Measurements from ENCODE around the gene IFT81.
"Not testable (repeated sequence)": the region's sequence is repeated elsewhere in the genome, so short reads cannot be mapped to it uniquely, and the experiment has no call there.

Gene IFT81

DNA sequence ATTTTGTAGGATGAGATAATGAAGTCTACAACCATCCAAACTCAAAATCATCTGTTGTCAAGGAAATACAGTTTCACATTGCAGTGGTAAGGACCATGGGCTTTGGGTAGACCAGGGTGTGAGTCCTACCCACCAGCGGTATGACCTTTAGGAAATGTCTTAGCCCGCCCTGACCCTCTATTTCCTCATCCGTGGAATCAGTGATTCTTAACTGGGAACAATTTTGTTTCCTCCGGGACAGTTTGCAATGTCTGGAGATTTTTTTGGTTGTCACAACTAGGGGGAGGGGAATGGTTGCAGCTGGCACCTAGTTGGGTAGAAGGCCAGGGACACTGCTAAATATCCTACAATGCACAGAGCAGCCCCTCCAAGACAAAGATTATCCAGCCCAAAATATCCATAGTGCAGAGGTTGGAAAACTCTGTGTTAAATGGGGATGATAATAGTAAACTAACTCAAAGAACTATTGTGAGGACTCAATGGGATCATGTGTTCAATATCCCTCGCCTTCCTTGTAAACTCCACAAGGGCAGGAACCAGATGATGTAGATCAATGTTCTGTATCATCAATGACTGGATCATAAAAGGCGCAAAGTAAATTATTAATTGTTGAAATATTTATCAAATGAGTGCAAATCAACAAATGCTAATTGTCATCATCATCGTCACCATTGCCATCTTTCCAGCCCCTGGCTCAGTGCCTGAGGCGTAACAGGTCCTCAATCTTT is 15.7 kb upstream of the IFT81 start:
- DNase-seq: no peak

DNA sequence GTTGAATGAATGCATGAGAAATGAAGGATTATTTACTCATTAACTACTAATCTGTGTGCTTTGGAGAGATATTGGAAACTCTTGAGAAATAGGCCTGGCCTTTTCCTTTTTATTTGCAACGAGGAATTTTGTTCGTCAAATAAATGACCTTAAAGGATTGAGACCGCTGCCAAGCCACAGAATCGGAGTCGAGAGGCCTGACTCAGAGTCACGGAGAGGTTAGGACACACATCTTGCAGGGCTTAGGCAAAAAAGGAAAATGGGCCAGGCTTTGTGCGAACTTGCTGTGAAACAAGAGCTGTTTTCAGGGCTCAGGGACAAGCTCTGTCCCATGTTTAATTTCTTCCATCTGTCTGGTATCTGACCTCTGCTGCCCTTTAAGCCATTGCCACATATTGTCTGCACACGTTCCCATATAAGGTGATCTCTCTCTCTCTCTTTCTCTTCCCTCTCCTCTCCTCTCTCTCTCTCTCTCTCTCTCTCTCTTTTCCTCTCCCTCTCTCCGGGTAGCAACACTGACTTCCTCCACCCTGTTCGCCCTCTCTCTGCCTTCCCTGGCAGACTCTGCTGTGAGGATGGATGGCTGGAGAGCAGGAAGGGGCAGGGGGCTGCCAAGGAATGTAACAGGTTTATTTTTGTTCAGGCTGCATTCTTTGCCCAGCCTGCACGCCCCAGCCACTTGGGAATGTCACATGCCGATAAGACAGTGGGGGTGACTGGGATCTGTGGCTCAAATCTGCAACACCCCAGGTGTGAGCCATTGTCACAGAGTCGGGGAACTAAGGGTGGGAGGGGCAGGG is 14.9 kb upstream of the IFT81 start:
- no peak for DNase-seq

DNA sequence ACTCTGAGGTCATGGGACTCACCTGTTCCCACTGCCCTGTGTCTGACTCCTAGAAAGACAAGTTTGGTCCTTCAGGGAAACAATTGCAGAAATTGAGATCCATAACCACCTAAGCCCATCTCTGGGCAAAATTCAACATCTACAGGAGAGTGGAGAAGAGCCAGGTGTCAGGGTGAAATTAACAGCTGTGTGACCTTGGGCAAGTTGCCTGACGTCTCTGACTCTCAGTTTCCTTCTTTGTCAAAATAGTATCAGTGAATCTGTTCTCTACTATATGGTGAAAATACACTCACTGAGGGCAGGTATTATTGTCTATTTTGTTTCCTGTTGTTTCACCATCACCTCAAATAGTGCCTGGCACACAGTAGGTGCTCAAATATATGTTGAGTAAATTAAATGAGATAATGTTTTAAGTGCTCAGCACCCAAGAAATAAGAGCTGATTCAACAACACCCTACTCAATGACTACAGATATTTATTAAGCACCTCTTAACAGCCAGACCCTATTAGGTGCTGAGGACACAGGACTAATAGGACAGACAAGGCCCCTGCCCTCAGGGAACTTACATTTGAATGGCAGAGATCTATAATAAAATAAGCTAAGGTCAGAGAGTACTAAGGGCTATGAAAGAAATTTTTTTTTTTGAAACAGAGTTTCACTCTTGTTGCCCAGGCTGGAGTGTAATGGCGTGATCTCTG is 14.2 kb upstream of the IFT81 start:
- no peak for DNase-seq

DNA sequence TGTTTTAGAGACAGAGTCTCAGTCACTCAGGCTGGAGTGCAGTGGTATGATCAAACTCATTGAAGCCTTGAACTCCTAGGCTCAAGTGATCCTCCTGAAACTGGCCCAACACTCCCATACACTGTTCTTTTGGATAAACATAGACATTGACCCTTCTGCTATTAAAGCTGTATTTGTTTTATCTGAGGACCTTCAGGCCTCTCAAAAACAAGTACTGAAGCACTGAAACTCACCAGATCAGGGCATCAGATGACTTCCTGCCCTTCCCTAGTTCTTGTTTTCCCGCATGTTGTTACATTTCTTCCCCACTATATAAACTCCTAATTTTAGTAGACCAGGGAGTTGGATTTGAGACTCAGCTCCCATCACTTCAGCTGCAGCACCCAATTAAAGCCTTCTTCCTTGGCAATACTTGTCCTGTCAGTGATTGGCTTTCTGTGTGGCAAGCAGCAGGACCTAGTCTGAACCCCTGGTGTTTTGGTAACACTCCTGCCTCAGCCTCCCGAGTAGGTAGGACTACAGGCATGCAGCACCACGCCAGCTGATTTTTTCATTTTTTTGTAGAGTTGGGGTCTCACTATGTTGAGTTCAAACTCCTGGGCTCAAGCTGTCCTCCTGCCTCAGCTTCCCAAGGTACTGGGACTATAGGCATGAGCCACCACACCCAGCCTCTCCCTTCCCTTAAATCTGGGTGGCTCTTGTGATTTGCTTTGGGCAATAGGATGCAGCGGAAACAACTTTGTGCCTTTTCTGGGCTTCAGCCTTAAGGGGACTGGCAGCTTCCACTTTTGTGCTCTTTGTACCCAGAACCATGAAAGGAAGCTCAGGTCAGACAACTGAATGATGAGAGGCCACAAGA is 12.5 kb upstream of the IFT81 start:
- DNase-seq: no peak

DNA sequence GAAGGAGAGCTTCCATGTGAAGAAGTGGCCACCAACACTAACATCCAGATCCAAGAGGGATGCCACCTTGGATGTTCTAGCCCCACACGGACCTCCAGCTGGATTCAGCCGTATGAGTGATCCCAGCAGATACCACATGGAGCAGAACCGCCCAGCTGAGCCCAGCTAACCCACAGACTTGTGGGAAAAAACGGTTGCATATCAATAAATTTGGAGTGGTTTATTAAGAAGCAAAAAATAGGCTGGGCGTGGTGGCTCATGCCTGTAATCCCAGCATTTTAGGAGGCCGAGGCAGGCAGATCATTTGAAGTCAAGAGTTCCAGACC is 11.9 kb upstream of the IFT81 start:
- DNase-seq: no peak

DNA sequence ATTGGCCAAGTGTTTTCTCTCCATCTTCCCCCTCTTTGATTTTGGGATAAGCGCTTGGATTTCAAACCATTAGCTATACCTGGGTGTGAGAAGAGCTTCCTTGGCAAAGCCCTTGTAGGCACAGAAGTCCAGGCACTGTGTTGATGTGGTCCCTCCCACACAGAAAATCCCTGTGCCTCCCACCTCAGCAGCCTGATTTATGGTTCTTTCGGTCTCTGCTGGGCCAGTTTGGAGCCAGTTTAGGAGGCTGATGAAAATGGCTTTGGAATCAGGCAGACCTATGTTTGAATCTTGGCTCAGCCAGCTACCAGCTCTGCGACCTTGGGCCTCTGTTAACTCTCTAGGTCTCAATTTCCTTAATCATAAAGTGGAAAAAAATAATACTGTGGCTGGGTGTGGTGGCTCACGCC is 9.6 kb upstream of the IFT81 start:
- DNase-seq: no peak

DNA sequence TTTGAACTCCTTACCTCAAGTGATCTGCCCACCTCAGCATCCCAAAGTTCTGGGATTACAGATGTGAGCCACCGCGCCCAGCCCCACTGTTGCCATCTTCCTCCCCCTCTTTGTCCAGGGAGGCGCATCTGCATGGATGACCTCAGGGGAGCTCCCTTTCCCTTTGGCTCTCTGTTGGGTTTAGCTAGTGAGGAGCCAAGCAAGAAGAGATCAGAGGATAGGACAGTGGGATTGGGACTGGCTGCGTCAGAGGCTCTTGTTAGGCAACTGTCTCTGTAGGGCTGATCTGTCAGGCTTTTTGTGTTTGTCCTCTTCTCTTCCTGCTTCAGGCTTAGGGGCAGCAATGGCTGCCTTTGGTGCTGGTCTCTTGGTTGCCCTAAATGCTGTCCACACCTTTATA is 8.5 kb upstream of the IFT81 start:
- DNase-seq: no peak

DNA sequence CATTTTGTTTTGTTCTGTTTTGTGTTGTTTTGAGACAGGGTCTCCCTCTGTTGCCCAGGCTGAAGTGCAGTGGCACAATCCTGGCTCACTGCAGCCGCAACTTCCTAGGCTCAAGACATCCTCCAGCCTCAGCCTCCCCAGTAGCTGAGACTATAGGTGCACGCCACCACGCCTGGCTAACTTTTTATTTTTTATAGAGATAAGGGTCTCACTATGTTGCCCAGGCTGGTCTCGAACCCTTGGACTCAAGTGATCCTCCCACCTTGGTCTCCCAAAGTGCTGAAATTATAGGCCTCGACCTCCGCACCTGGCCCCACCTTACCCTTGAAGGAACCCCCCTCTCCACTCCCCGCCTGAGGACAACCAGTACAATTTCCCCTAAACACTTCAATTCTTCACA is 7.5 kb upstream of the IFT81 start:
- DNase-seq: no peak

DNA sequence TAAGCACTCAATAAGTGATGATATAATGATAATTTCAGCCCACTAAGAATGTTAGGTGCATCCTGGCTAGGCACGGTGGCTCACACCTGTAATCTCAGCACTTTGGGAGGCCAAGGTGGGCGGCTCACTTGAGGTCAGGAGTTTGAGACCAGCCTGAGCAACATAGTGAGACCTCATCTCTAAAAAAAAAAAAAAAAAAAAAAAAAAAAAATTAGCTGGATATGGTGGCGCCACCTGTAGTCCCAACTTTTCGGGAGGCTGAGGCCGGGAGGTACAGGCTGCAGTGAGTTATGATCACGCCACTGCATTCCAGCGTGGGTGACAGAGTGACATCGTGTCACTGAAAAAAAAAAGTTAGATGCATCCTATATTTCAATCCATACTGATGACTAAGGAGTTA is 6.9 kb upstream of the IFT81 start:
- DNase-seq: not testable (repeated sequence)

DNA sequence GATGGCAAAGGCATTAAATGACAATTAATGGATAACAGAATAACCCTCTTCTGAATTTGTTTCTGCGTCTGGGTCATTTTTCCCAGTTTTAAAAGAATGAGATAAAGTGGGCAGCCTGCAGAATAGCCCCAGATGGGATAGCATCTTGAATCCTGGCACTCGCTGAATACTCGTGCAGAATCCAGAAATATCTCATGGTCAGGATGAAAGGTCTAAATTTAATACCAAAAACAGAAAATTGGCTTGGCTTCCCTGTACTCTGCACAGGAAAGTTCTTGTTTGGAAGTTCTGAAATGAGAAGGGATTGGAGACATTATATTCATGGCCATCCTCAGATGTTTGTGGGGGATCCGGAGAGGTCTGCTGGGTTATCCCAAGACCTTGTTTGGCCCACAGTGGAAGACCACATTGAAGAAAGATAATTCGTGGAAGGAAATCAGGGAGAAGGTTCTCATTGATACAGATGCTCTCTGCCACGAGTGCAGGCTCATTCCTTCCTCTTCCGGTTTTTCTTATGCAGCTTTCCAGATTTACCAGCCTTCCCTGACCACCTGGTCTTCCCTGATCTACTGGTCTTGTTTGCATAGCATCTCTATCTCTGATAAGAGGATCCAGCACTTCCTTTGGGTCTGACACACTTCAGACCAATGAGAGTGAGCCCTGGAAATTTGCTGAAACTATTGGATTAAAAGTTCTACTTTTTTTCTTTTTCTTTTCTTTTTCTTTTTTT is 6.0 kb upstream of the IFT81 start:
- DNase-seq: no peak

DNA sequence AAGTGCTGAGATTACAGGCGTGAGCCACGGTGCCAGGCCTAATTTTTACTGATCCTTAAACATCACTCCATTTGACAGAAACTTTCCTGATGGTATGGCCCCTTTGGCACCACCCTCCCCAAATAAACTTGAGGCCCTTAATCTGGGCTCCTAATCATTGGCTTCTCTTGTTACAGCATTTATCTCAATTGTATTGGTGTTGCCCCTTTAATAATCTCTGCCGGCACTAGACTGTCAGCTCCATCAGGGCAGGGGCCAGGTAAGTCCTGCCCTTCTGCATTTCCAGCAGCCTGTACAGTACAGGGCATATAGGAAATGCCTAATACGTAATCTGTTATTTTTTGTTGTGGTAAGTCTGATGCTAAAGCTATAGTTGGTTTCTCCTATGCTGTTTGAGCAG is 1.2 kb upstream of the IFT81 start:
- no peak for DNase-seq

DNA sequence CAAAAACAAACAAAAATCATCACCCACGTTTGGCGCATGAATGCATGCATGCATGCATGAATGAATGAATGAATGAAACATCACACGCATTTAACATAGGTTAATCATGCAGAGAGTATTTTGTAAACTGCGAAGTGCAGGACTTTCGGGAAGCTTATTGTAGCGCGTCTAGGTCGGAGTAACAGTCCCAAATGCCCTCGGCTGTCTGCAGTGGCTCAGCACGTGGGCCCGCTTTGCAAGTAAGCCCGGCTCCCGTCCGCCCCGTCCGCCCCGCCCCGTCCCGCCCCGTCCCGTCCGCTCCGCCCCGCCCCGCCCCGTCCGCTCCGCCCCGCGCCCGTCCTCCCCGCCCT is 263 bp upstream of the IFT81 start:
- no peak for DNase-seq

DNA sequence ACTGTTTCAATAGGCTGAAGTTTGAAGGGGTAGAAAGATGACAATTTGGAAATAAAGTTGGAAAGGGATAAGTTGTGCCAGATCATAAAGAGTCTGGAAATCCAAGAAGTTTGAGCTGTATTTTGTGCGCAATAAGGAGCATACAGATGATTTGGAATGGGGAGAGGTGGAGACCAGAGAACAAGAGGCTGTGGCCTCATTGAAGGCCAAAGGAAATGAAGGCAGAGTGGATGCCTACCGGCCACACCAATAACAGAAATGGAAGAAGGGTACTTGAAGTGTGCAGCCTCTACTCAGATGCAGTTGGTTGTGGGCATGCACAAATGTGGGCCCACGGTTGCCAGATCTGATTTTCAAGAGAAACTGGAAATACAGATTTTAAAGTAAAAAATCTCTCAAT is 2.4 kb downstream of the IFT81 start:
- no peak for DNase-seq

DNA sequence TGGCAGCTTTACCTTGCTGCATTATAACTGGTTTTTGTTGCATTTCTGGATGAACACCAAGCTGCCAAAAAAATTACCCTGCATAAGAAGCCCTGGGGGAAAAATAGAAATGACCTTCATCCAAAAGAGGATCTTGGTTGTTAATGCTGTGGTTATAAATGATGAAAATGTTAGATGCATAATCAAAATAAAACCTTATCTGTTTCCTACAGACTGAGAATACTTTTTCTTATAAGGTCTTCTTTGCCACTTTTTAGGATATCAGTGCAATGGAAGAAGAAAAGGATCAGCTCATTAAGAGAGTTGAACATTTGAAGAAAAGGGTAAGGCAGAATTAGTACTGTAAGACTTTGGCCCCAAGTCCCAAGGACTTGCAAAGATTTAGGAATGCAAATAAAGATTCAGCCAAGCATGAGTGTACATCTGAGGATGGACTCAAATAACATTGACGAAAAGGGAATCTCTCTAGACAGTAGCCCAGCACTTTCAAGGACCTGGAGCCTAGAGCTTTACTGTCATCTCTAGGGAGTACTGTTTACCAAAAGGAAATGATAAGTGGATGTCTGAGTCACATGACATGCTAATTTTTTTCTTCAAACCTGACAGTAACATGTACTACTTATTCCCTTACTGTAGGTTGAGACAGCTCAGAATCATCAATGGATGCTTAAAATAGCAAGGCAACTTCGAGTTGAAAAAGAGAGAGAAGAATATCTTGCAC is 10.7 kb downstream of the IFT81 start:
- DNase-seq: no peak

DNA sequence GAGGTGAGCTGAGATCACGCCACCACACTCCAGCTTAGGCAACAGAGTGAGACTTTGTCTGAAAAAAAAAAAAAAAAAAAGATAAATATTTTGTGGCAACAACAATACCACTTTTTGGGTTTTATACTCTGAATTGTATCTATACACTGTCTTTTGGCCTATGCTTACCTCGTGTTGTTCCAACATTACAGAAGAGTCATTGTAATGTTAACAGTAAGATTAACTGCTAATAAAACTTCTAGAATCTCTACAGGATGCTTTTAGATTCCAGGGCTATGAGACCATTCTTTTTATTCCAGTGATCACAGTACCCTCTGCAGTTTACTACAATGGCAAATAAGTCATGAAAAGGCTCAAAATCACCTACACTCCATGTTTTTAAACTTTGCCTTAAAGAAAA is 11.6 kb downstream of the IFT81 start:
- DNase-seq: no peak

DNA sequence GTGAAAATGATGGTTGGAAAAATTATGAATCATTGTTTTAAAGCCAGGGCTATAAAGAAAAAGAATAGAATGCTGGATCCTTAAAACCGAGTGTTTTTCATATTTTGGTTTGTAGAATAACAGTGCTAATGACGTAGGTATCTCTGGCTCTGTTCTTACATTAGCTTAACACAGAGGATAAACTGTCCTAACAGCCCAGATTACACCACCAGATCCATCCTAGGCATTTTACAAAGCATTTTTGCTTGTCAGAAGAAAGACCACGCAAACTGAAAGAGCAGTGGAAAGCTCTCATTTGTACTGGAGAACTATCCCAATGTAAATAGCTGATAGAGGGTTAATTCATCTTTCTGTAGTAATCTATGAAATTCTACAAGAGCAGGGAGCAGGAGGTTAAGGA is 13.6 kb downstream of the IFT81 start:
- no peak for DNase-seq

DNA sequence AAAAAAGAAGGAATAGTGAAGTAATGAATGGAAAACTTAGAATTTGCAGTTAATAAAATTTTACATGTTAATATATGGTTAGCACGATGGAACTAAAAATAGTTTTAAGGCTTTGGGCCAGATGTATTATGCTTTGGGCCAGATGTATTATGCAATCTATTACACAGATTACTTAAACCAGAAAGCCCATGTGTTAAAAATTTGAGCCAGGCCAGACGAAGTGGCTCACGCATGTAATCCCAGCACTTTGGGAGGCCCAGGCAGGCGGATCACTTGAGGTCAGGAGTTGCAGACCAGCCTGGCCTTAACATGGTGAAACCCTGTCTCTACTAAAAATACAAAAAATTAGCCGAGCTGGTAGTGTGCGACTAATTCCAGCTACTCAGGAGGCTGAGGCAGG is 17.2 kb downstream of the IFT81 start:
- no peak for DNase-seq

DNA sequence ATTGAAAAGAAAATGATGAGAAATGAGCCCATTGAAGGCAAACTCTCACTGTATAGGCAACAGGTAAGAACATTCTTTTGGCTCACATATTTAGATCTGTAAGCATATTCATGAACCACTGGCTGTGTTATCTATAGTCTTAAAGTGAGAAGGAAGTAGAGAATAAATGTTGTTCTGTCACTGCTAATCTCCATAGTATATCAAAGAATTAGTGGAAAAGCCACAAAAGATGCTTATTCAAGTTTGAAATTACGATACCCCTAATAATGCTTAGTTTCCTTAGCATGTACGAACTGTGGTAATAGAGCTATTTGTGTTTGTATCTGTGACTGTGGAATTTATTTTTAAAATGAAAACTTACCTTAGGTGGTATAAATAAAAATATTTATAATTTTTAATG is 22.8 kb downstream of the IFT81 start:
- DNase-seq: no peak

DNA sequence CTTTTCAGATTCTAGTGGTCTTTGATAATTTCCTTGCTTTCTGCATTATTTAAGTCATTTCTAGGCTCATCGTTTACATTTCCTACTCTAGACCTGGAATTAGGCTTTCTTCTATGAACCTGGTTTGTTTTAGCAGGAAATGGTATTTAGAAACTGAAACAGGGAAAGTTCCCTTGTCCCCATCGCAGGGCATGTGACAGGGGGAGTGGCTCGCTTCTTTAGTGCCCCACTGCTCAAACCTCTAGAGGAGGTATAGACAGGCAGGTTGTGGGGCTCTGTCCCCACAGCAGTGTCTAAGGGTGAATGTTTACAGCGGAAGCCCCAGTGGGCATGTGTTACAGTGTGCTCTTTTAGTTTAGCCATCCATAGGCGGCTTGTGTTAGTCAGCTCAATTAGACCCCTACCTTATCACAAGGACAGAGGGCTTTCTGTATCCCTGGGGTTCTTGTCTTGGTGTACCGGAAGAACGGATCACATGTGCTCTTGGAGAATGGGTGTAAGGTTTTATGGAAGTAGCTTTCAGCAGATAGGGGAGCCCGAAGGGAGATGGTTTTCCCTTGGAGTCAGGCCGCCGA is 25.0 kb downstream of the IFT81 start:
- DNase-seq: no peak

DNA sequence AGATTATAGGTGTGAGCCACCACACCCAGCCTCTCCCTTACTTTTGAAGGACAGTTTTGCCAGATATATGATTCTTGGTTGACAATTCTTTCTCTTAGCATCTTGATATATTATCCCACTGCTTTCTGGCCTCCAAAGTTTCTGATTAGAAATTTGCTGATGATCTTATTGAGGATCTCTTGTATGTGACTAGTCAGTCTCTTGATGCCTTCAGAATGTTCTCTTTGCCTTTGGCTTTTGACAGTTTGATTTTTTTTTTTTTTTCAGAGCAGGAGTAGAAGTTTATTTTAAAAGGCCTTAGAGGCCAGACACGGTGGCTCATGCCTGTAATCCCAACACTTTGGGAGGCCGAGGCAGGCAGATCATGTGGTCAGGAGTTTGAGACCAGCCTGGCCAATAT is 32.6 kb downstream of the IFT81 start:
- DNase-seq: no peak

DNA sequence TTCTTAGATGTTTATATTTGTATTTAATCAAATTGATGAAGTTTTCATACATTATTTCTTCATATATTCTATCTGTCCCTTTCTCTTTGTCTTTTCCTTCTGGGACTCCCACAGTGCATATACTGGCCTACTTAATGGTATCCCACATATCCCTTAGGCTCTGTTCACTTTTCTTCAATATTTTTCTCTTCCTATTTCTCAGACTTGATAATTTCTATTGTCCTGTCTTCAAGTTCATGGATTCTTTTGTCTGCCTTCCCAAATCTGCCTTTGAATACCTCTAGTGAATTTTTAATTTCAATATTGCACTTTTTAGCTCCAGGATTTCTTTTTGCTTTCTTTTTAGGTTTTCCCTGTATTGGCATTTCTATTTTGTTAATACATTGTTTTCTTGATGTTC is 33.4 kb downstream of the IFT81 start:
- DNase-seq: no peak
